HepG2 (cell line): Measurements from ENCODE around the gene ING1. TPM values are rescaled to one million over a fixed set of nuclear protein-coding genes. Genes with fewer than 3 reads are reported as not detected.

ENCODE experiments used
- AGO2 ChIP-seq: fragments of 200-400 bp; formaldehyde crosslinking; optimal IDR thresholded peaks from 2 replicates; pipeline ENCODE3; 2017; ENCODE audit warnings: mild to moderate bottlenecking, low read depth, low read length, moderate library complexity
- ARHGAP35 ChIP-seq: sonication (generic); formaldehyde crosslinking; IDR thresholded peaks from 2 replicates; pipeline ENCODE4 v1.9.0; 2022; ENCODE audit warnings: mild to moderate bottlenecking, inconsistent platforms, moderate library complexity, missing genetic modification reagents, borderline replicate concordance
- ARNTL ChIP-seq: sonication (generic); formaldehyde crosslinking; IDR thresholded peaks from 2 replicates; pipeline ENCODE4 v1.4.0; 2020; ENCODE audit warnings: mild to moderate bottlenecking, missing genetic modification reagents
- E2F5 ChIP-seq: sonication (generic); formaldehyde crosslinking; conservative IDR thresholded peaks from 2 replicates; pipeline ENCODE4 v1.4.0; 2020; ENCODE audit warnings: missing genetic modification reagents
- ELK4 ChIP-seq: sonication (generic); formaldehyde crosslinking; IDR thresholded peaks from 2 replicates; pipeline ENCODE4 v1.9.0; 2021; ENCODE audit warnings: missing genetic modification reagents, borderline replicate concordance
- ETV5 ChIP-seq: IDR thresholded peaks from 2 replicates; pipeline ENCODE4 v1.6.1; 2018; ENCODE audit warnings: missing biosample characterization, missing genetic modification reagents, inconsistent platforms, borderline replicate concordance
- FLYWCH1 ChIP-seq: sonication (generic); formaldehyde crosslinking; IDR thresholded peaks from 2 replicates; pipeline ENCODE4 v1.8.1; 2023; ENCODE audit warnings: mild to moderate bottlenecking, missing genetic modification reagents
- HNRNPL ChIP-seq: fragments of 200-400 bp; formaldehyde crosslinking; IDR thresholded peaks from 2 replicates; pipeline ENCODE4 v1.6.1; 2017; ENCODE audit warnings: mild to moderate bottlenecking, low read depth, low read length
- HOXA9 ChIP-seq: sonication (generic); formaldehyde crosslinking; IDR thresholded peaks from 2 replicates; pipeline ENCODE4 v1.8.1; 2022; ENCODE audit warnings: missing genetic modification reagents, mild to moderate bottlenecking, moderate library complexity, borderline replicate concordance
- HOXD1 ChIP-seq: sonication (generic); formaldehyde crosslinking; IDR thresholded peaks from 2 replicates; pipeline ENCODE4 v1.5.0; 2020; ENCODE audit warnings: missing genetic modification reagents
- KMT2A ChIP-seq: sonication (generic); formaldehyde crosslinking; IDR thresholded peaks from 2 replicates; pipeline ENCODE4 v1.4.0; 2020; ENCODE audit warnings: missing genetic modification reagents
- MED13 ChIP-seq: sonication (generic); formaldehyde crosslinking; IDR thresholded peaks from 2 replicates; pipeline ENCODE4 v1.5.0; 2020; ENCODE audit warnings: missing genetic modification reagents
- MED8 ChIP-seq: sonication (generic); formaldehyde crosslinking; IDR thresholded peaks from 2 replicates; pipeline ENCODE4 v1.8.1; 2023; ENCODE audit warnings: mild to moderate bottlenecking, missing genetic modification reagents; ENCODE audit not compliant: insufficient replicate concordance
- NFYC ChIP-seq: IDR thresholded peaks from 2 replicates; pipeline ENCODE4 v1.6.1; 2016; ENCODE audit warnings: missing genetic modification reagents, missing compliant biosample characterization
- PITX1 ChIP-seq: sonication (generic); formaldehyde crosslinking; IDR thresholded peaks from 2 replicates; pipeline ENCODE4 v1.5.1; 2020; ENCODE audit warnings: mild to moderate bottlenecking, missing genetic modification reagents
- POGK ChIP-seq: sonication (generic); formaldehyde crosslinking; conservative IDR thresholded peaks from 2 replicates; pipeline ENCODE4 v1.8.0; 2022; ENCODE audit warnings: mild to moderate bottlenecking, moderate library complexity, missing genetic modification reagents
- RFX5 ChIP-seq: IDR thresholded peaks from 2 replicates; pipeline ENCODE4 v1.6.1; 2011; ENCODE audit warnings: low read depth, low read length, improper control_type of control experiment
- SCMH1 ChIP-seq: sonication (generic); formaldehyde crosslinking; IDR thresholded peaks from 2 replicates; pipeline ENCODE4 v1.9.0; 2021; ENCODE audit warnings: missing genetic modification reagents, mild to moderate bottlenecking, borderline replicate concordance
- TCF7 ChIP-seq: sonication (generic); IDR thresholded peaks from 2 replicates; pipeline ENCODE4 v1.6.1; 2016; ENCODE audit warnings: antibody characterized with exemption, low read depth
- TFDP2 ChIP-seq: sonication (generic); formaldehyde crosslinking; IDR thresholded peaks from 2 replicates; pipeline ENCODE4 v1.4.0; 2020; ENCODE audit warnings: missing genetic modification reagents
- ZNF124 ChIP-seq: sonication (generic); formaldehyde crosslinking; IDR thresholded peaks from 2 replicates; pipeline ENCODE4 v1.4.0; 2020; ENCODE audit warnings: missing genetic modification reagents
- ZNF564 ChIP-seq: sonication (generic); formaldehyde crosslinking; IDR thresholded peaks from 2 replicates; pipeline ENCODE4 v1.8.1; 2023; ENCODE audit warnings: mild to moderate bottlenecking, missing genetic modification reagents
- ZNF589 ChIP-seq: sonication (generic); formaldehyde crosslinking; conservative IDR thresholded peaks from 2 replicates; pipeline ENCODE4 v1.8.0; 2022; ENCODE audit warnings: mild to moderate bottlenecking, moderate library complexity, missing genetic modification reagents
- ZNF619 ChIP-seq: sonication (generic); formaldehyde crosslinking; IDR thresholded peaks from 2 replicates; pipeline ENCODE4 v1.4.0; 2020; ENCODE audit warnings: mild to moderate bottlenecking, missing genetic modification reagents
- ZNF781 ChIP-seq: sonication (generic); formaldehyde crosslinking; IDR thresholded peaks from 2 replicates; pipeline ENCODE4 v1.5.1; 2020; ENCODE audit warnings: borderline replicate concordance, mild to moderate bottlenecking, missing genetic modification reagents; ENCODE audit errors: not compliant biosample characterization
- polyA plus RNA-seq, 8 experiments: library from polyadenylated mRNA; depleted of rRNA in 3 of 8; stranded (reverse) in 7 of 8; unstranded in 1 of 8; fragments of >200 nt; fragmentation: Illumina TruSeq in 4 of 8; extraction: Trizol in 4 of 8; gene quantifications; 2 replicates each; pipeline versions ENCODE4 v1.2.1 to v1.2.3, GENCODE V29; 2011 to 2016; ENCODE audit warnings: low read depth in 4 of 8, missing spikeins in 1 of 8, mixed read lengths in 1 of 8; ENCODE audit not compliant: insufficient read depth in 1 of 8
- total RNA-seq, 5 experiments: library from RNA; depleted of rRNA; stranded (reverse); fragments of >200 nt; fragmentation: Illumina TruSeq; extraction: Trizol; gene quantifications; 2 replicates each; pipeline ENCODE4 v1.2.3, GENCODE V29; 2016; ENCODE audit warnings: low read depth in 1 of 5

The ING1 gene
- total and polyA plus RNA-seq, 2 of the 13 experiments (the other 11 are each of a cell fraction or from before 2014, with no cell fraction given): 8.1 to 16.1 TPM

- TF ChIP-seq ZNF589 (no peak), ZNF564 (CRISPR knock-in tag) (peak; percentile 50; the same call in 1 of the 2 replicates), ZNF781 (CRISPR knock-in tag) (peak; percentile 59), TCF7 (peak; percentile 33; the same call in 1 of the 2 replicates), MED8 (no peak), HNRNPL (0 out of 2 replicates have a peak, but pooled peaks have one; percentile 54), SCMH1 (CRISPR knock-in tag) (no peak), E2F5 (CRISPR knock-in tag) (0 out of 2 replicates have a peak, but pooled peaks have one; percentile 10), ETV5 (peak; percentile 77; the same call in 1 of the 2 replicates), ARHGAP35 (CRISPR knock-in tag) (peak; percentile 40; the same call in 1 of the 2 replicates), AGO2 (peak; percentile 85), ZNF124 (CRISPR knock-in tag) (peak; percentile 56; the same call in 1 of the 2 replicates), MED13 (CRISPR knock-in tag) (no peak), NFYC (CRISPR knock-in tag) (peak; percentile 94), KMT2A (CRISPR knock-in tag) (peak; percentile 29; the same call in 1 of the 2 replicates), ELK4 (peak; percentile 91; the same call in 1 of the 2 replicates), HOXA9 (no peak; the same call in 1 of the 2 replicates), TFDP2 (CRISPR knock-in tag) (peak; percentile 87), POGK (CRISPR knock-in tag) (peak; percentile 84), FLYWCH1 (CRISPR knock-in tag) (no peak), ZNF619 (CRISPR knock-in tag) (peak; percentile 60; the same call in 1 of the 2 replicates), HOXD1 (CRISPR knock-in tag) (peak; percentile 44; the same call in 1 of the 2 replicates), RFX5 (peak; percentile 1; the same call in 1 of the 2 replicates), ARNTL (0 out of 2 replicates have a peak, but pooled peaks have one; percentile 40), PITX1 (CRISPR knock-in tag) (0 out of 2 replicates have a peak, but pooled peaks have one; percentile 6)
These were observed 455 bp upstream of the ING1 start (continued) for GRCh38 chr13:110712849-110713641.
